GM23248 (cell line): ENCODE measurements around the gene MLYCD. TPM values are rescaled to one million over a fixed set of nuclear protein-coding genes. Genes with fewer than 3 reads are reported as not detected.

Source experiments
- DNase-seq: peaks from one replicate; pipeline ENCODE4 v3.0.0-alpha.2; 2015
- H2AFZ ChIP-seq: fragments of 200-600 bp; sonication (generic); 2 replicates; pipeline ENCODE4 v1.6.1; 2016; ENCODE audit warnings: antibody characterized with exemption
- H3F3A ChIP-seq: fragments of 200-600 bp; sonication (generic); 2 replicates; pipeline ENCODE4 v1.6.1; 2016; ENCODE audit warnings: mild to moderate bottlenecking, antibody characterized with exemption, mixed run types; ENCODE audit not compliant: insufficient read depth
- H3K27ac ChIP-seq: fragments of 200-600 bp; sonication (generic); 2 replicates; pipeline ENCODE4 v1.5.1; 2016; ENCODE audit warnings: mild to moderate bottlenecking
- H3K27me3 ChIP-seq: fragments of 200-600 bp; sonication (generic); replicated peaks from 2 replicates; pipeline ENCODE4 v1.6.1; 2016; ENCODE audit warnings: mild to moderate bottlenecking; ENCODE audit not compliant: insufficient read depth
- H3K36me3 ChIP-seq: fragments of 200-600 bp; sonication (generic); 2 replicates; pipeline ENCODE4 v1.6.1; 2016; ENCODE audit warnings: low read depth, mild to moderate bottlenecking
- H3K4me1 ChIP-seq: fragments of 200-600 bp; sonication (generic); 2 replicates; pipeline ENCODE4 v1.6.1; 2016; ENCODE audit warnings: mild to moderate bottlenecking; ENCODE audit not compliant: insufficient read depth
- H3K4me2 ChIP-seq: fragments of 200-600 bp; sonication (generic); one replicate; pipeline ENCODE4 v1.6.1; 2016; ENCODE audit warnings: mild to moderate bottlenecking; ENCODE audit not compliant: unreplicated experiment
- H3K4me3 ChIP-seq: fragments of 200-600 bp; sonication (generic); 2 replicates; pipeline ENCODE4 v1.5.1; 2016; ENCODE audit warnings: mild to moderate bottlenecking
- H3K79me2 ChIP-seq: fragments of 200-600 bp; sonication (generic); 2 replicates; pipeline ENCODE4 v1.6.1; 2016; ENCODE audit warnings: mild to moderate bottlenecking; ENCODE audit not compliant: insufficient read depth
- H3K9ac ChIP-seq: fragments of 200-600 bp; sonication (generic); 2 replicates; pipeline ENCODE4 v1.6.1; 2016; ENCODE audit warnings: mild to moderate bottlenecking
- H3K9me2 ChIP-seq: fragments of 200-600 bp; sonication (generic); 2 replicates; pipeline ENCODE4 v1.6.1; 2016; ENCODE audit warnings: mixed run types, mild to moderate bottlenecking, moderate library complexity; ENCODE audit not compliant: insufficient read depth
- H3K9me3 ChIP-seq: fragments of 200-600 bp; sonication (generic); one replicate; pipeline ENCODE4 v1.6.1; 2017; ENCODE audit warnings: low read depth
- H4K20me1 ChIP-seq: fragments of 200-600 bp; sonication (generic); 2 replicates; pipeline ENCODE4 v1.6.0; 2016; ENCODE audit not compliant: insufficient read depth
- EZH2 ChIP-seq: fragments of 200-600 bp; sonication (generic); IDR thresholded peaks from 2 replicates; pipeline ENCODE4 v1.6.1; 2018; ENCODE audit warnings: antibody characterized with exemption, mild to moderate bottlenecking; ENCODE audit not compliant: insufficient read depth, poor library complexity, severe bottlenecking
- EZH2phosphoT487 ChIP-seq: fragments of 200-600 bp; sonication (generic); IDR thresholded peaks from 2 replicates; pipeline ENCODE4 v1.6.1; 2018; ENCODE audit warnings: antibody characterized with exemption, moderate library complexity, mild to moderate bottlenecking, low read depth; ENCODE audit not compliant: insufficient read depth
- WGBS, 2 experiments: methylation state at CpG; one replicate each; pipeline ENCODE4 v1.1.6; 2015 to 2017; ENCODE audit warnings: low lambda C conversion rate in 2 of 2, low coverage in 1 of 2; ENCODE audit errors: missing lambda C conversion rate in 2 of 2; 5-methylcytosine and 5-hydroxymethylcytosine counted together
- in situ Hi-C: fragments of 300-500 bp; cut with MboI; formaldehyde crosslinking; loops from 2 replicates; pipeline ENCODE4 v1.15.0; 2020
- polyA plus RNA-seq: library from polyadenylated mRNA; unstranded; fragments of >200 nt; fragmentation: Nextera tagmentation; extraction: Ambion mirVana; gene quantifications from 2 replicates; pipeline ENCODE4 v1.2.1, GENCODE V29; 2016
- total RNA-seq: library from RNA; depleted of rRNA; stranded (reverse); fragments of >200 nt; shearing (Covaris generic); gene quantifications from 2 replicates; pipeline ENCODE4 v1.2.3, GENCODE V29; 2014

The MLYCD gene
- total and polyA plus RNA-seq, 2 experiments from 2014 or later = 1.4 to 2.2 TPM

GRCh38 chr16:83915491-83915890 lies 16.6 kb downstream of the MLYCD start:
- no peak for TF ChIP-seq EZH2
- no peak for TF ChIP-seq EZH2phosphoT487
- Histone ChIP-seq H3F3A (no peaks in the 10 kb centered on the region), H3K79me2 (no peaks in the 10 kb centered on the region), H3K4me2 (no peak overlapping the region), H3K27me3 (no peaks in the 10 kb centered on the region), H3K9me3 (no peaks in the 10 kb centered on the region), H3K4me1 (no peaks in the 10 kb centered on the region), H2AFZ (no peak overlapping the region), H3K36me3 (peaks cover 4% of the 10 kb centered on the region; the same call in 1 of the 2 replicates), H3K9me2 (no peaks in the 10 kb centered on the region), H4K20me1 (no peaks in the 10 kb centered on the region), H3K9ac (no peak overlapping the region), H3K27ac (no peak overlapping the region), H3K4me3 (no peak overlapping the region)
- in situ Hi-C loops = no loop called here
- 96 to 97% methylated on average over 14 of the region's 14 CpGs for WGBS, 2 experiments
- no peak for DNase-seq

- in situ Hi-C loops = no loop called here
- Histone ChIP-seq H2AFZ (no peak overlapping the region), H3F3A (no peaks in the 10 kb centered on the region), H3K79me2 (no peaks in the 10 kb centered on the region), H3K27ac (no peak overlapping the region), H4K20me1 (no peaks in the 10 kb centered on the region), H3K27me3 (no peaks in the 10 kb centered on the region), H3K4me2 (no peak overlapping the region), H3K9me3 (no peaks in the 10 kb centered on the region), H3K9ac (no peak overlapping the region), H3K9me2 (no peaks in the 10 kb centered on the region), H3K36me3 (0 out of 2 replicates have a peak, but pooled peaks cover 4% of the 10 kb centered on the region), H3K4me3 (no peak overlapping the region), H3K4me1 (no peaks in the 10 kb centered on the region)
- WGBS, 2 experiments = 95 to 97% methylated on average over 45 to 51 of the region's 51 CpGs
- TF ChIP-seq EZH2 = no peak
- no peak for TF ChIP-seq EZH2phosphoT487
- DNase-seq = no peak
These were observed 18.5 kb downstream of the MLYCD start for GRCh38 chr16:83917152-83918120.

- Histone ChIP-seq H3K9ac (no peak overlapping the region), H3K9me3 (no peaks in the 10 kb centered on the region), H3K4me1 (no peaks in the 10 kb centered on the region), H3K4me2 (no peak overlapping the region), H3K27me3 (no peaks in the 10 kb centered on the region), H3F3A (no peaks in the 10 kb centered on the region), H3K9me2 (no peaks in the 10 kb centered on the region), H4K20me1 (no peaks in the 10 kb centered on the region), H2AFZ (no peak overlapping the region), H3K27ac (no peak overlapping the region), H3K4me3 (no peak overlapping the region), H3K79me2 (no peaks in the 10 kb centered on the region), H3K36me3 (no peaks in the 10 kb centered on the region)
- DNase-seq = no peak
- 88 to 100% methylated on average over 1 to 2 of the region's 2 CpGs for WGBS, 2 experiments
- in situ Hi-C loops = no loop called here
- TF ChIP-seq EZH2phosphoT487 (no peak), EZH2 (no peak)
These were observed 22.1 kb downstream of the MLYCD start for GRCh38 chr16:83920894-83921491.

GRCh38 chr16:83923581-83924365 lies 24.9 kb downstream of the MLYCD start:
- WGBS, 2 experiments = 76 to 79% methylated on average over 31 of the region's 31 CpGs
- Histone ChIP-seq H3K9me3 (no peaks in the 10 kb centered on the region), H4K20me1 (no peaks in the 10 kb centered on the region), H3K79me2 (no peaks in the 10 kb centered on the region), H3F3A (peaks cover 19% of the 10 kb centered on the region; the same call in 1 of the 2 replicates), H3K4me1 (peaks cover 14% of the 10 kb centered on the region), H3K4me2 (no peak overlapping the region), H3K4me3 (no peak overlapping the region), H3K36me3 (no peaks in the 10 kb centered on the region), H2AFZ (no peak overlapping the region), H3K27ac (no peak overlapping the region), H3K9me2 (no peaks in the 10 kb centered on the region), H3K9ac (no peak overlapping the region), H3K27me3 (no peaks in the 10 kb centered on the region)
- TF ChIP-seq EZH2phosphoT487 = no peak
- TF ChIP-seq EZH2 = no peak
- DNase-seq = no peak
- in situ Hi-C loops = no loop called here
